Transverse colon (tissue), 4 donors: ENCODE results near the gene RAB25.

Experiments used
- EP300 ChIP-seq: sonication (generic); formaldehyde crosslinking; IDR thresholded peaks from one replicate; pipeline ENCODE4 v1.6.1; 2017; ENCODE audit warnings: antibody characterized with exemption, low read depth
- POLR2A ChIP-seq: fragments of 450-650 bp; IDR thresholded peaks from one replicate; pipeline ENCODE4 v1.6.1; 2016; ENCODE audit warnings: antibody characterized with exemption, mild to moderate bottlenecking, moderate library complexity
- POLR2AphosphoS5 ChIP-seq, 3 donors: sonication (generic); formaldehyde crosslinking; IDR thresholded peaks; one replicate each; pipeline ENCODE4 v1.6.1; 2016; ENCODE audit warnings: antibody characterized with exemption in 3 of 3
- TF ChIP-seq, protein P1 (sequence below), 5 experiments: fragments of 200-600 bp in 3 of 5; fragments of 450-650 bp in 2 of 5; sonication (generic) in 3 of 5; IDR thresholded peaks; 1 replicate in 2 of 5; 2 replicates in 3 of 5; pipeline ENCODE4 v1.5.1; 2016 to 2017; ENCODE audit warnings: antibody characterized with exemption in 5 of 5, inconsistent platforms in 3 of 5, mild to moderate bottlenecking in 2 of 5, moderate library complexity in 1 of 5

DNA sequence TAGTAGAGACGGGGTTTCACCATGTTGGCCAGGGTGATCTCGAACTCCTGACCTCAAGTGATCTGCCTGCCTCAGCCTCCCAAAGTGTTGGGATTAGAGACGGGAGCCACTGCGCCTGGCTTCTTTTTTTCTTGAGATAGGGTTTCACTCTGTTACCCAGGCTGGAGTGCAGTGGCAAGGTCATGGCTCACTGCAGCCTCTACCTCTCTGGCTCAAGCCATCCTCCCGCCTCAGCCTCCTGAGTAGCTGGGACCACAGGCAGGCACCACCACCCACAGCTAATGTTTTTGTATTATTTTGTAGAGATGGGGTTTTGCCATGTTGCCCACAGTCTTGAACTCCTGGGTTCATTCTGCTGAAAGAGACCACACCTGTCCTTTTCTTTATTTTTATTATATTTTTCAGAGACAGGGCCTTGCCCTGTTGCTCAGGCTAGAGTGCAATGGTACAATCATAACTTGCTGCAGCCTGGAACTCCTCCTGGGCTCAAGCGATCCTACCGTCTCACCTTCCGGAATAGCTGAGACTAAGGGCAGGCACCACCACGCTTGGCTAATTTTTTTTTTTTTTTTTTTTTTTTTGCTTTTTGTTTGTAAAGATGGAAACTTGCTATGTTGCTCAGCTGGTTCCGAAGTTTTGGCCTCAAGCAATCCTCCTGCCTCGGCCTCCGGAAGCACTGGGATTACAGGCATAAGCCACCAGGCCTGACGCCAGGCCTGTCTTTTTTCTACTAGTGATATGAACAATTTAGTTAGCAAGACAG, 56.6 kb downstream of the RAB25 start:
- TF ChIP-seq POLR2AphosphoS5 (IDR thresholded peaks at IDR 0.05) (no peak), EP300 (no peak), POLR2A (no peak)
- TF ChIP-seq, protein P1, sequence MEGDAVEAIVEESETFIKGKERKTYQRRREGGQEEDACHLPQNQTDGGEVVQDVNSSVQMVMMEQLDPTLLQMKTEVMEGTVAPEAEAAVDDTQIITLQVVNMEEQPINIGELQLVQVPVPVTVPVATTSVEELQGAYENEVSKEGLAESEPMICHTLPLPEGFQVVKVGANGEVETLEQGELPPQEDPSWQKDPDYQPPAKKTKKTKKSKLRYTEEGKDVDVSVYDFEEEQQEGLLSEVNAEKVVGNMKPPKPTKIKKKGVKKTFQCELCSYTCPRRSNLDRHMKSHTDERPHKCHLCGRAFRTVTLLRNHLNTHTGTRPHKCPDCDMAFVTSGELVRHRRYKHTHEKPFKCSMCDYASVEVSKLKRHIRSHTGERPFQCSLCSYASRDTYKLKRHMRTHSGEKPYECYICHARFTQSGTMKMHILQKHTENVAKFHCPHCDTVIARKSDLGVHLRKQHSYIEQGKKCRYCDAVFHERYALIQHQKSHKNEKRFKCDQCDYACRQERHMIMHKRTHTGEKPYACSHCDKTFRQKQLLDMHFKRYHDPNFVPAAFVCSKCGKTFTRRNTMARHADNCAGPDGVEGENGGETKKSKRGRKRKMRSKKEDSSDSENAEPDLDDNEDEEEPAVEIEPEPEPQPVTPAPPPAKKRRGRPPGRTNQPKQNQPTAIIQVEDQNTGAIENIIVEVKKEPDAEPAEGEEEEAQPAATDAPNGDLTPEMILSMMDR (IDR thresholded peaks at IDR 0.05): no peak
